AG04450 (cell line): Measurements from ENCODE around the gene SKOR2. TPM values are rescaled to one million over a fixed set of nuclear protein-coding genes. Genes with fewer than 3 reads are reported as not detected.
"Not testable (repeated sequence)": the region's sequence is repeated elsewhere in the genome, so short reads cannot be mapped to it uniquely, and the experiment has no call there.

ENCODE experiments used
- CTCF ChIA-PET: fragments of 300-600, 350-600 bp; formaldehyde crosslinking; extraction: SDS; loops from one replicate; lab custom pipeline; 2022; ENCODE audit warnings: antibody characterized with exemption, inconsistent platforms; lab: Charles Lee
- POLR2A ChIA-PET: fragments of 350-600 bp; formaldehyde crosslinking; extraction: SDS; loops from one replicate; lab custom pipeline; 2021; ENCODE audit warnings: antibody characterized with exemption, inconsistent platforms; lab: Yijun Ruan, JAX
- DNase-seq: peaks from one replicate; pipeline ENCODE4 v3.0.0-alpha.2; 2011; ENCODE audit warnings: low read depth, low spot score
- H3K27ac ChIP-seq: one replicate; pipeline ENCODE4 v1.5.1; 2012; ENCODE audit warnings: low read depth, low read length, control low read depth
- H3K27me3 ChIP-seq: one replicate; pipeline ENCODE4 v1.6.0; 2012; ENCODE audit warnings: low read length; ENCODE audit not compliant: control insufficient read depth, insufficient read depth
- H3K4me3 ChIP-seq: 2 replicates; pipeline ENCODE4 v1.5.1; 2011; ENCODE audit warnings: mild to moderate bottlenecking, low read depth, low read length, control low read depth
- H3K9me3 ChIP-seq: 2 replicates; pipeline ENCODE4 v1.5.1; 2012; ENCODE audit warnings: low read length; ENCODE audit not compliant: control insufficient read depth, insufficient read depth
- polyA plus RNA-seq: library from polyadenylated mRNA; depleted of rRNA; stranded (reverse); fragments of >200 nt; gene quantifications from 2 replicates; pipeline ENCODE4 v1.2.3, GENCODE V29; 2011; rRNA removed
- small RNA-seq: library from RNA; depleted of rRNA; stranded (forward); fragments of <200 nt; gene quantifications from one replicate; pipeline ENCODE3, GENCODE V24; 2012; ENCODE audit warnings: low read depth; ENCODE audit not compliant: insufficient read length
- TF ChIP-seq, protein P1 (sequence below): IDR thresholded peaks from 2 replicates; pipeline ENCODE4 v1.5.1; 2011; ENCODE audit warnings: low read depth, low read length, control low read depth, inconsistent platforms

SKOR2 gene
- polyA plus RNA-seq, 1 experiment: not detected

GRCh38 chr18:47166294-47166693 is 85.2 kb downstream of the SKOR2 start:
- ChIA-PET CTCF (no interaction called here), POLR2A (no interaction called here)
- DNase-seq: no peak

DNA sequence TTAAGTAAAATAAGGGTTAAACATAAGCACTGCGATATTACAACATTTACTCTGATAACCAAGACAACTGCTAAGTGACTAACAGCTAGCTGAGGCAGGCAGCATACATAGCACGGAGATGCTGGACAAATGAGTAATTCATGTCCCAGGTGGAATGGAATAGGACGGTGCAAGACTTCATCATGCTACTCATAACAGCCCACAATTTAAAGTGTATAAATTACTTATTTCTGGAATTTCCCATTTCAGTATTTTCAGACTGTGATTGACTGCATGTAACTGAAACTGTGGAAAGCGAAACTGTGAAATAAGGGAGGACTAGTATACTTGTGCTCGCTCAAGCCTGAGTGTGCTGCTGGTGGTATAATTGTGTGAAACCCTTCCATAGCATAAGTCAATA is 88.2 kb downstream of the SKOR2 start:
- Histone ChIP-seq H3K27me3 (no peaks in the 10 kb centered on the region), H3K27ac (no peak overlapping the region), H3K4me3 (no peak overlapping the region; the same call in 1 of the 2 replicates), H3K9me3 (no peaks in the 10 kb centered on the region)
- POLR2A ChIA-PET: interaction anchor here (0.8 kb wide), 1 partner anchor 13 kb away, joined by 4 read pairs; the partner anchor contains the start of gene HDHD2
- TF ChIP-seq, protein P1, sequence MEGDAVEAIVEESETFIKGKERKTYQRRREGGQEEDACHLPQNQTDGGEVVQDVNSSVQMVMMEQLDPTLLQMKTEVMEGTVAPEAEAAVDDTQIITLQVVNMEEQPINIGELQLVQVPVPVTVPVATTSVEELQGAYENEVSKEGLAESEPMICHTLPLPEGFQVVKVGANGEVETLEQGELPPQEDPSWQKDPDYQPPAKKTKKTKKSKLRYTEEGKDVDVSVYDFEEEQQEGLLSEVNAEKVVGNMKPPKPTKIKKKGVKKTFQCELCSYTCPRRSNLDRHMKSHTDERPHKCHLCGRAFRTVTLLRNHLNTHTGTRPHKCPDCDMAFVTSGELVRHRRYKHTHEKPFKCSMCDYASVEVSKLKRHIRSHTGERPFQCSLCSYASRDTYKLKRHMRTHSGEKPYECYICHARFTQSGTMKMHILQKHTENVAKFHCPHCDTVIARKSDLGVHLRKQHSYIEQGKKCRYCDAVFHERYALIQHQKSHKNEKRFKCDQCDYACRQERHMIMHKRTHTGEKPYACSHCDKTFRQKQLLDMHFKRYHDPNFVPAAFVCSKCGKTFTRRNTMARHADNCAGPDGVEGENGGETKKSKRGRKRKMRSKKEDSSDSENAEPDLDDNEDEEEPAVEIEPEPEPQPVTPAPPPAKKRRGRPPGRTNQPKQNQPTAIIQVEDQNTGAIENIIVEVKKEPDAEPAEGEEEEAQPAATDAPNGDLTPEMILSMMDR: no peak
- no peak for DNase-seq
- CTCF ChIA-PET: no interaction called here

More at GRCh38 chr18:47166294-47166693, 85.2 kb downstream of the SKOR2 start:
- TF ChIP-seq, protein P1: no peak
- Histone ChIP-seq H3K4me3 (no peak overlapping the region), H3K9me3 (no peaks in the 10 kb centered on the region), H3K27ac (no peak overlapping the region), H3K27me3 (no peaks in the 10 kb centered on the region)

- no peak overlapping the region for H3K27ac ChIP-seq
- ChIA-PET POLR2A (no interaction called here), CTCF (no interaction called here)
- no peak overlapping the region for H3K4me3 ChIP-seq
- TF ChIP-seq, protein P1: no peak
- no peaks in the 10 kb centered on the region for H3K27me3 ChIP-seq
- H3K9me3 ChIP-seq: no peaks in the 10 kb centered on the region
- DNase-seq: no peak
These were observed 91.2 kb downstream of the SKOR2 start for GRCh38 chr18:47160256-47160655.

GRCh38 chr18:47158404-47158803 is 93.1 kb downstream of the SKOR2 start:
- H3K27me3 ChIP-seq, H3K4me3 ChIP-seq, H3K27ac ChIP-seq, POLR2A ChIA-PET, H3K9me3 ChIP-seq, CTCF ChIA-PET, DNase-seq: not testable (repeated sequence)

Small RNAs within 50 kb of the gene (small RNA-seq; reads per million reads assigned to genes)
- not detected for gene RNU6-1131P

Other genes starting within 250 kb of the SKOR2 start
- not detected in 2 replicates for gene ELOA2, start 216.0 kb downstream of the SKOR2 start, polyA plus RNA-seq
- gene HDHD2, start 101.2 kb downstream of the SKOR2 start, polyA plus RNA-seq: 18.3 and 18.5 TPM in 2 replicates
- gene IER3IP1, start 75.3 kb downstream of the SKOR2 start, polyA plus RNA-seq: 18.6 and 28.6 TPM in 2 replicates